T-helper 1 cell treated with Interleukin-12 subunit alpha and Interleukin-12 subunit beta and Interleukin-4 antibody, amounts not matched to agents 30 μg/mL and 1 μg/mL, for 36 hours (primary cell): ENCODE measurements around the gene PKD1L1.

ENCODE experiments used
- H3K27ac Mint-ChIP-seq: one replicate; pipeline ENCODE4 v1.8.0; 2021; ENCODE audit warnings: mild to moderate bottlenecking, mixed read lengths
- H3K27me3 Mint-ChIP-seq: one replicate; pipeline ENCODE4 v1.8.0; 2021; ENCODE audit warnings: low read depth, mixed read lengths
- H3K36me3 Mint-ChIP-seq: one replicate; pipeline ENCODE4 v1.8.0; 2021; ENCODE audit warnings: low read depth, mixed read lengths
- H3K4me1 Mint-ChIP-seq: one replicate; pipeline ENCODE4 v1.8.0; 2021; ENCODE audit warnings: low read depth, mixed read lengths
- H3K4me3 Mint-ChIP-seq: one replicate; pipeline ENCODE4 v1.8.0; 2021; ENCODE audit warnings: mild to moderate bottlenecking, moderate library complexity, mixed read lengths
- H3K9me3 Mint-ChIP-seq: one replicate; pipeline ENCODE4 v1.8.0; 2021; ENCODE audit warnings: mixed read lengths

The PKD1L1 gene

GRCh38 chr7:47748041-47748440 is 200.2 kb downstream of the PKD1L1 start:
- Mint-ChIP-seq H3K9me3 (no peaks in the 10 kb centered on the region), H3K27me3 (no peaks in the 10 kb centered on the region), H3K4me3 (no peak overlapping the region), H3K27ac (no peak overlapping the region), H3K4me1 (peaks cover 4% of the 10 kb centered on the region), H3K36me3 (no peaks in the 10 kb centered on the region)

- no peak overlapping the region for H3K4me3 Mint-ChIP-seq
- H3K9me3 Mint-ChIP-seq, result no peaks in the 10 kb centered on the region
- H3K27me3 Mint-ChIP-seq, result no peaks in the 10 kb centered on the region
- H3K36me3 Mint-ChIP-seq, result no peaks in the 10 kb centered on the region
- H3K27ac Mint-ChIP-seq, result no peak overlapping the region
- peaks cover 4% of the 10 kb centered on the region for H3K4me1 Mint-ChIP-seq
Measured at GRCh38 chr7:47747160-47747559, 201.1 kb downstream of the PKD1L1 start.

- Mint-ChIP-seq H3K9me3 (no peaks in the 10 kb centered on the region), H3K27ac (no peak overlapping the region), H3K4me1 (peaks cover 4% of the 10 kb centered on the region), H3K27me3 (no peaks in the 10 kb centered on the region), H3K36me3 (no peaks in the 10 kb centered on the region), H3K4me3 (no peak overlapping the region)
Measured at GRCh38 chr7:47746468-47746867, 201.8 kb downstream of the PKD1L1 start.

- no peaks in the 10 kb centered on the region for H3K4me1 Mint-ChIP-seq
Measured at GRCh38 chr7:47744883-47745282, 203.4 kb downstream of the PKD1L1 start.

GRCh38 chr7:47743965-47744591 is 204.2 kb downstream of the PKD1L1 start:
- Mint-ChIP-seq H3K27me3 (no peaks in the 10 kb centered on the region), H3K4me3 (no peak overlapping the region), H3K9me3 (no peaks in the 10 kb centered on the region), H3K36me3 (no peaks in the 10 kb centered on the region), H3K27ac (no peak overlapping the region), H3K4me1 (no peaks in the 10 kb centered on the region)

More at GRCh38 chr7:47744883-47745282, 203.4 kb downstream of the PKD1L1 start:
- Mint-ChIP-seq H3K27me3 (no peaks in the 10 kb centered on the region), H3K9me3 (no peaks in the 10 kb centered on the region), H3K4me3 (no peak overlapping the region), H3K36me3 (no peaks in the 10 kb centered on the region), H3K27ac (no peak overlapping the region)

- no peak overlapping the region for H3K27ac Mint-ChIP-seq
- H3K27me3 Mint-ChIP-seq, result no peaks in the 10 kb centered on the region
- no peak overlapping the region for H3K4me3 Mint-ChIP-seq
- H3K4me1 Mint-ChIP-seq, result no peaks in the 10 kb centered on the region
- H3K36me3 Mint-ChIP-seq, result no peaks in the 10 kb centered on the region
- H3K9me3 Mint-ChIP-seq, result no peaks in the 10 kb centered on the region
Measured at GRCh38 chr7:47741984-47742383, 206.3 kb downstream of the PKD1L1 start.

- Mint-ChIP-seq H3K9me3 (no peaks in the 10 kb centered on the region), H3K4me3 (no peak overlapping the region), H3K27ac (no peak overlapping the region), H3K36me3 (no peaks in the 10 kb centered on the region), H3K27me3 (no peaks in the 10 kb centered on the region), H3K4me1 (no peaks in the 10 kb centered on the region)
Measured at GRCh38 chr7:47739891-47740290, 208.4 kb downstream of the PKD1L1 start.

GRCh38 chr7:47739301-47739875 is 208.9 kb downstream of the PKD1L1 start:
- Mint-ChIP-seq H3K4me3 (no peak overlapping the region), H3K9me3 (no peaks in the 10 kb centered on the region), H3K27me3 (no peaks in the 10 kb centered on the region), H3K4me1 (no peaks in the 10 kb centered on the region), H3K36me3 (no peaks in the 10 kb centered on the region), H3K27ac (no peak overlapping the region)

- Mint-ChIP-seq H3K27ac (no peak overlapping the region), H3K4me1 (no peaks in the 10 kb centered on the region), H3K9me3 (no peaks in the 10 kb centered on the region), H3K27me3 (no peaks in the 10 kb centered on the region), H3K4me3 (no peak overlapping the region), H3K36me3 (no peaks in the 10 kb centered on the region)
Measured at GRCh38 chr7:47738563-47739166, 209.6 kb downstream of the PKD1L1 start.

GRCh38 chr7:47737601-47738000 is 210.7 kb downstream of the PKD1L1 start:
- Mint-ChIP-seq H3K4me1 (no peaks in the 10 kb centered on the region), H3K9me3 (no peaks in the 10 kb centered on the region), H3K36me3 (no peaks in the 10 kb centered on the region), H3K27ac (no peak overlapping the region), H3K27me3 (no peaks in the 10 kb centered on the region), H3K4me3 (no peak overlapping the region)

GRCh38 chr7:47735431-47736345 is 212.6 kb downstream of the PKD1L1 start:
- Mint-ChIP-seq H3K27me3 (no peaks in the 10 kb centered on the region), H3K27ac (no peak overlapping the region), H3K4me3 (no peak overlapping the region), H3K36me3 (no peaks in the 10 kb centered on the region), H3K9me3 (no peaks in the 10 kb centered on the region), H3K4me1 (no peaks in the 10 kb centered on the region)

GRCh38 chr7:47734949-47735291 is 213.3 kb downstream of the PKD1L1 start:
- no peaks in the 10 kb centered on the region for H3K9me3 Mint-ChIP-seq
- no peaks in the 10 kb centered on the region for H3K4me1 Mint-ChIP-seq
- H3K27ac Mint-ChIP-seq, result no peak overlapping the region
- no peaks in the 10 kb centered on the region for H3K36me3 Mint-ChIP-seq
- H3K27me3 Mint-ChIP-seq, result no peaks in the 10 kb centered on the region
- no peak overlapping the region for H3K4me3 Mint-ChIP-seq

- Mint-ChIP-seq H3K4me1 (no peaks in the 10 kb centered on the region), H3K27me3 (no peaks in the 10 kb centered on the region), H3K27ac (no peak overlapping the region), H3K4me3 (no peak overlapping the region), H3K36me3 (no peaks in the 10 kb centered on the region), H3K9me3 (no peaks in the 10 kb centered on the region)
Measured at GRCh38 chr7:47734287-47734948, 213.8 kb downstream of the PKD1L1 start.

GRCh38 chr7:47730142-47730541 is 218.1 kb downstream of the PKD1L1 start:
- Mint-ChIP-seq H3K9me3 (no peaks in the 10 kb centered on the region), H3K4me3 (no peak overlapping the region), H3K36me3 (no peaks in the 10 kb centered on the region), H3K27me3 (no peaks in the 10 kb centered on the region), H3K27ac (no peak overlapping the region), H3K4me1 (no peaks in the 10 kb centered on the region)
